Small intestine (tissue), 7 donors: ENCODE data around the gene RAX2. TPM values are rescaled to one million over a fixed set of nuclear protein-coding genes. Genes with fewer than 3 reads are reported as not detected.

ENCODE experiments used
- DNase-seq, 2 donors: peaks; one replicate each; pipeline versions ENCODE4 v3.0.0 to v3.0.0-alpha.2; 2013
- FAIRE-seq: peaks from 2 replicates; lab custom pipeline; 2012; peaks lifted over from hg19 to GRCh38; lab: Jason Lieb, UNC
- H3K27ac ChIP-seq, 3 donors: one replicate each; pipeline ENCODE4 v1.5.1; 2013; ENCODE audit warnings: low read length in 2 of 3, mild to moderate bottlenecking in 2 of 3, control low read depth in 1 of 3, inconsistent platforms in 1 of 3, low read depth in 1 of 3, moderate library complexity in 1 of 3
- H3K27me3 ChIP-seq, 3 donors: one replicate each; pipeline ENCODE4 v1.6.1; 2013; ENCODE audit warnings: low read length in 3 of 3, inconsistent platforms in 1 of 3; ENCODE audit not compliant: control insufficient read depth in 3 of 3, insufficient read depth in 3 of 3
- H3K36me3 ChIP-seq, 3 donors: one replicate each; pipeline ENCODE4 v1.6.1; 2013; ENCODE audit warnings: low read length in 3 of 3, inconsistent platforms in 1 of 3, low read depth in 1 of 3, mild to moderate bottlenecking in 1 of 3, moderate library complexity in 1 of 3; ENCODE audit not compliant: control insufficient read depth in 3 of 3, insufficient read depth in 2 of 3
- H3K4me1 ChIP-seq, 3 donors: one replicate each; pipeline ENCODE4 v1.6.1; 2013; ENCODE audit warnings: low read length in 2 of 3, inconsistent platforms in 1 of 3, low read depth in 1 of 3, mild to moderate bottlenecking in 1 of 3, moderate library complexity in 1 of 3; ENCODE audit not compliant: control insufficient read depth in 3 of 3, insufficient read depth in 2 of 3
- H3K4me3 ChIP-seq, 3 donors: one replicate each; pipeline ENCODE4 v1.5.1; 2013; ENCODE audit warnings: low read length in 3 of 3, control low read depth in 1 of 3, inconsistent platforms in 1 of 3, low read depth in 1 of 3, mild to moderate bottlenecking in 1 of 3, moderate library complexity in 1 of 3
- H3K9me3 ChIP-seq, 2 donors: one replicate each; pipeline ENCODE4 v1.6.1; 2013; ENCODE audit warnings: low read depth in 1 of 2, low read length in 1 of 2; ENCODE audit not compliant: control insufficient read depth in 2 of 2, insufficient read depth in 1 of 2
- WGBS, 3 donors: extraction: QIAGEN DNeasy Blood & Tissue Kit; methylation state at CpG; one replicate each; pipeline ENCODE4 v1.1.7; 2013; 5-methylcytosine and 5-hydroxymethylcytosine counted together
- polyA plus RNA-seq, 4 donors: library from polyadenylated mRNA; stranded (reverse) in 3 of 4; unstranded in 1 of 4; fragments of 200-250 nt in 3 of 4; fragments of 120-200 nt in 1 of 4; gene quantifications; one replicate each; pipeline versions ENCODE4 v1.2.1 to v1.2.3, GENCODE V29; 2013
- donor health status: healthy with polysubstance abuse.
- donor health status: control.
- donor health status: control.
- donor health status: Bipolar disorder and iron deficiency.
- donor health status: healthy.

The RAX2 gene
- polyA plus RNA-seq, 4 donors = not detected

DNA sequence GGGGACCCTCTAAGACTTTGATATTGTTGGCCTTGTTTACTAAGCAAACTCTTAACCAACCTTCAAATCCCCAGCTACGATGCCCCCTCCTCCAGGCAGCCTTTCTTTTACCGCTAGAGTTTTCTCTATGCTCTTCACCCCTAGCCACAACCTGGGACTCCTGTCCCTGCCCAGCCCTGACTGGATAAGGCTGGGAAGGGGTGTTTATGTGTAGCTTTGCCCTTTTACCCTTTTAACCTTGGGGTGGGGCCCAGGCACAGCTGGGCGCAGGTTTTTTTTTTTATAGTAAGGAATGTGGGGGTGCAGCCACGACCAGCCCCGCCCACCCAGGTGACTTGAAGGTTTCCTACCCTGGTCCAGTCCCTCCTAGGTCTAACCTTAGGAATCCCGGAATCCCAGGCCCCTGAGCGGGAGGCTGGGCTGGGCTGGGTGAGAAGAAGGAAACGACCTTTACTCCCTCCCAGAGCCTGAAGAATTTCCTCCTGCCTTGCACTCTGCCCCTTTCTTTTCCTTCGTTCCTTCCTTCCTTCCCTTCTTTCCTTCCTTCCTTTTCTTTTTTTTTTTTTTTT lies 51.6 kb downstream of the RAX2 start:
- no peaks in the 10 kb centered on the region for H3K9me3 ChIP-seq
- H3K36me3 ChIP-seq = peaks cover 0 to 16% (median 0%) of the 10 kb centered on the region in 3 donors
- DNase-seq = peak; percentile 96 to 99
- FAIRE-seq = no peak
- H3K4me3 ChIP-seq = peak overlapping the region in 2 of 3 donors; percentile 12 to 74
- WGBS, 3 donors = 7 to 21% (median 14%) methylated on average over 9 of the region's 9 CpGs
- H3K27me3 ChIP-seq = peaks cover 0 to 5% (median 3%) of the 10 kb centered on the region in 3 donors
- peaks cover 0 to 21% (median 0%) of the 10 kb centered on the region in 3 donors for H3K4me1 ChIP-seq
- peak overlapping the region; percentile 84 to 95 (median 90) for H3K27ac ChIP-seq

- Histone ChIP-seq H3K27me3 (peaks cover 0 to 5% (median 3%) of the 10 kb centered on the region in 3 donors), H3K4me3 (peak overlapping the region in 1 of 3 donors; percentile 12), H3K27ac (peak overlapping the region; percentile 78 to 95 (median 90)), H3K36me3 (peaks cover 0 to 19% (median 0%) of the 10 kb centered on the region in 3 donors), H3K9me3 (no peaks in the 10 kb centered on the region), H3K4me1 (peaks cover 0 to 21% (median 0%) of the 10 kb centered on the region in 3 donors)
- no peak for DNase-seq
- no peak for FAIRE-seq
- WGBS, 3 donors = 79 to 93% (median 90%) methylated on average over 4 of the region's 4 CpGs
Observed at GRCh38 chr19:3719868-3720267, 52.2 kb downstream of the RAX2 start.

Other genes starting within 250 kb of the RAX2 start
- gene TEKTIP1, start 233.1 kb downstream of the RAX2 start, polyA plus RNA-seq = 1 to 10 TPM in 2 of 4 donors, under 1 TPM in 1, not detected in 1; 0.73 to 3.3 (median 1.3) TPM
- gene MFSD12, start 214.6 kb downstream of the RAX2 start, polyA plus RNA-seq = 10 to 100 TPM; 10.3 to 52.4 (median 22.0) TPM
- gene HMG20B, start 199.3 kb downstream of the RAX2 start, polyA plus RNA-seq = 10 to 100 TPM; 66.3 to 82.1 (median 72.5) TPM
- 1 to 10 TPM in 1 of 4 donors, under 1 TPM in 2, not detected in 1; 0.54 to 1.1 (median 0.62) TPM for gene GIPC3, start 186.8 kb downstream of the RAX2 start, polyA plus RNA-seq
- gene TBXA2R, start 165.4 kb downstream of the RAX2 start, polyA plus RNA-seq = 1 to 10 TPM in 2 of 4 donors, not detected in 2; 1.2 to 2.1 TPM
- 10 to 100 TPM; 11.9 to 16.9 (median 14.7) TPM for gene CACTIN, start 145.4 kb downstream of the RAX2 start, polyA plus RNA-seq
- gene PIP5K1C, start 71.8 kb downstream of the RAX2 start, polyA plus RNA-seq = 10 to 100 TPM in 3 of 4 donors, 1 to 10 TPM in 1; 7.3 to 19.5 (median 13.5) TPM
- 100 to 1,000 TPM in 2 of 4 donors, 10 to 100 TPM in 2; 74.5 to 385 (median 188) TPM for gene TJP3, start 63.8 kb downstream of the RAX2 start, polyA plus RNA-seq
- gene APBA3, start 10.5 kb downstream of the RAX2 start, polyA plus RNA-seq = 10 to 100 TPM; 13.1 to 20.8 (median 16.5) TPM
- gene MRPL54, start 9.5 kb downstream of the RAX2 start, polyA plus RNA-seq = 100 to 1,000 TPM in 2 of 4 donors, 10 to 100 TPM in 2; 54.1 to 170 (median 125) TPM
- 10 to 100 TPM in 1 of 4 donors, 1 to 10 TPM in 3; 3.6 to 29.5 (median 6.5) TPM for gene MATK, start 14.2 kb upstream of the RAX2 start, polyA plus RNA-seq
- gene ZFR2, start 96.8 kb upstream of the RAX2 start, polyA plus RNA-seq = under 1 TPM in 2 of 4 donors, not detected in 2; 0.43 to 0.75 TPM
- gene ATCAY, start 108.5 kb upstream of the RAX2 start, polyA plus RNA-seq = 1 to 10 TPM in 1 of 4 donors, under 1 TPM in 2, not detected in 1; 0.27 to 3.0 (median 0.34) TPM
- 1 to 10 TPM in 2 of 4 donors, under 1 TPM in 2; 0.43 to 6.8 (median 1.4) TPM for gene NMRK2, start 160.8 kb upstream of the RAX2 start, polyA plus RNA-seq
- 10 to 100 TPM; 41.7 to 72.4 (median 60.5) TPM for gene DAPK3, start 198.9 kb upstream of the RAX2 start, polyA plus RNA-seq
- gene EEF2, start 213.2 kb upstream of the RAX2 start, polyA plus RNA-seq = 1,000 to 10,000 TPM in 3 of 4 donors, 100 to 1,000 TPM in 1; 962 to 2,089 (median 1,615) TPM
- 10 to 100 TPM; 10.8 to 30.4 (median 13.1) TPM for gene PIAS4, start 235.5 kb upstream of the RAX2 start, polyA plus RNA-seq